Mesendoderm (in vitro differentiated cells): ENCODE measurements around the gene RING1.

ENCODE experiments used
- DNase-seq: peaks from one replicate; pipeline ENCODE4 v3.0.0; 2013
- H2AK5ac ChIP-seq: 2 replicates; pipeline ENCODE4 v1.6.1; 2013; ENCODE audit warnings: low read length, inconsistent platforms
- H2BK120ac ChIP-seq: 2 replicates; pipeline ENCODE4 v1.6.1; 2013; ENCODE audit warnings: low read depth, mild to moderate bottlenecking, low read length, moderate library complexity, mixed read lengths
- H2BK15ac ChIP-seq: replicated peaks from 2 replicates; pipeline ENCODE4 v1.6.1; 2013; ENCODE audit warnings: low read depth, mild to moderate bottlenecking, moderate library complexity
- H2BK5ac ChIP-seq: 2 replicates; pipeline ENCODE4 v1.6.1; 2013; ENCODE audit warnings: low read length, inconsistent platforms
- H3K18ac ChIP-seq: 2 replicates; pipeline ENCODE4 v1.6.1; 2013; ENCODE audit warnings: mild to moderate bottlenecking, low read length, mixed read lengths
- H3K23ac ChIP-seq: one replicate; pipeline ENCODE4 v1.6.1; 2013; ENCODE audit warnings: low read length
- H3K27ac ChIP-seq: 2 replicates; pipeline ENCODE4 v1.5.1; 2013; ENCODE audit warnings: low read depth, mild to moderate bottlenecking, inconsistent platforms, low read length, moderate library complexity
- H3K27me3 ChIP-seq: 2 replicates; pipeline ENCODE4 v1.6.1; 2013; ENCODE audit warnings: low read length, control low read depth, mild to moderate bottlenecking, inconsistent platforms; ENCODE audit not compliant: insufficient read depth, poor library complexity
- H3K36me3 ChIP-seq: 2 replicates; pipeline ENCODE4 v1.6.1; 2013; ENCODE audit warnings: low read length, inconsistent platforms; ENCODE audit not compliant: control insufficient read depth, insufficient read depth
- H3K4ac ChIP-seq: one replicate; pipeline ENCODE4 v1.6.1; 2013; ENCODE audit warnings: low read depth, mild to moderate bottlenecking, low read length, moderate library complexity
- H3K4me1 ChIP-seq: 2 replicates; pipeline ENCODE4 v1.6.1; 2013; ENCODE audit warnings: low read depth, low read length, inconsistent platforms; ENCODE audit not compliant: control insufficient read depth
- H3K4me2 ChIP-seq: 2 replicates; pipeline ENCODE4 v1.6.1; 2013; ENCODE audit warnings: low read length
- H3K4me3 ChIP-seq: 2 replicates; pipeline ENCODE4 v1.5.1; 2013; ENCODE audit warnings: mild to moderate bottlenecking, low read length
- H3K56ac ChIP-seq: one replicate; pipeline ENCODE4 v1.6.1; 2013; ENCODE audit warnings: low read length
- H3K79me1 ChIP-seq: 2 replicates; pipeline ENCODE4 v1.6.1; 2013; ENCODE audit warnings: low read length, inconsistent platforms
- H3K79me2 ChIP-seq: 2 replicates; pipeline ENCODE4 v1.6.1; 2013; ENCODE audit warnings: mild to moderate bottlenecking, low read length; ENCODE audit not compliant: control insufficient read depth, insufficient read depth
- H3K9ac ChIP-seq: 2 replicates; pipeline ENCODE4 v1.6.1; 2013; ENCODE audit warnings: low read length, inconsistent platforms
- H4K5ac ChIP-seq: one replicate; pipeline ENCODE4 v1.6.1; 2013; ENCODE audit warnings: low read length
- H4K8ac ChIP-seq: one replicate; pipeline ENCODE4 v1.6.1; 2013; ENCODE audit warnings: low read depth, mild to moderate bottlenecking, control low read depth, low read length, moderate library complexity
- WGBS: extraction: QIAGEN DNeasy Blood & Tissue Kit; methylation state at CpG from one replicate; pipeline ENCODE4 v1.1.7; 2013; ENCODE audit warnings: low lambda C conversion rate, missing lambda C conversion rate; ENCODE audit not compliant: insufficient coverage; ENCODE audit errors: extremely low coverage; 5-methylcytosine and 5-hydroxymethylcytosine counted together

The RING1 gene

GRCh38 chr6:33164176-33164575, 44.1 kb upstream of the RING1 start:
- H2AK5ac ChIP-seq = no peak overlapping the region
- no peak overlapping the region for H2BK15ac ChIP-seq
- H3K18ac ChIP-seq = no peak overlapping the region
- H3K36me3 ChIP-seq = no peaks in the 10 kb centered on the region
- no peak overlapping the region for H3K56ac ChIP-seq
- H2BK120ac ChIP-seq = no peak overlapping the region
- DNase-seq = no peak
- H3K4me2 ChIP-seq = no peak overlapping the region
- H3K4me3 ChIP-seq = no peak overlapping the region
- no peak overlapping the region for H3K4ac ChIP-seq
- H4K8ac ChIP-seq = no peak overlapping the region
- no peaks in the 10 kb centered on the region for H3K27me3 ChIP-seq
- no peaks in the 10 kb centered on the region for H3K4me1 ChIP-seq
- H3K79me1 ChIP-seq = no peaks in the 10 kb centered on the region
- H3K79me2 ChIP-seq = no peaks in the 10 kb centered on the region
- no peak overlapping the region for H3K27ac ChIP-seq
- H2BK5ac ChIP-seq = no peak overlapping the region
- WGBS = no CpG with 5 or more reads among the region's 10 CpGs
- H3K9ac ChIP-seq = no peak overlapping the region
- no peak overlapping the region for H4K5ac ChIP-seq
- no peak overlapping the region for H3K23ac ChIP-seq

GRCh38 chr6:33164665-33165373, 43.5 kb upstream of the RING1 start:
- Histone ChIP-seq H3K4me2 (no peak overlapping the region), H3K18ac (no peak overlapping the region), H4K8ac (no peak overlapping the region), H3K79me2 (no peaks in the 10 kb centered on the region), H2AK5ac (no peak overlapping the region), H3K79me1 (no peaks in the 10 kb centered on the region), H3K4me1 (no peaks in the 10 kb centered on the region), H3K56ac (no peak overlapping the region), H3K27me3 (no peaks in the 10 kb centered on the region), H3K4me3 (no peak overlapping the region), H3K4ac (no peak overlapping the region), H2BK120ac (no peak overlapping the region), H3K36me3 (no peaks in the 10 kb centered on the region), H3K23ac (no peak overlapping the region), H2BK5ac (no peak overlapping the region), H2BK15ac (no peak overlapping the region), H3K27ac (no peak overlapping the region), H4K5ac (no peak overlapping the region), H3K9ac (no peak overlapping the region)
- WGBS = no CpG with 5 or more reads among the region's 14 CpGs
- no peak for DNase-seq

- Histone ChIP-seq H3K56ac (no peak overlapping the region), H2BK15ac (no peak overlapping the region), H4K8ac (no peak overlapping the region), H3K4ac (no peak overlapping the region), H2BK120ac (no peak overlapping the region), H3K23ac (no peak overlapping the region), H3K9ac (no peak overlapping the region), H3K4me3 (no peak overlapping the region), H3K4me2 (no peak overlapping the region), H3K4me1 (no peaks in the 10 kb centered on the region), H2AK5ac (no peak overlapping the region), H4K5ac (no peak overlapping the region), H3K27ac (no peak overlapping the region), H3K27me3 (no peaks in the 10 kb centered on the region), H3K36me3 (no peaks in the 10 kb centered on the region), H3K18ac (no peak overlapping the region), H3K79me2 (no peaks in the 10 kb centered on the region), H2BK5ac (no peak overlapping the region), H3K79me1 (no peaks in the 10 kb centered on the region)
- no CpG with 5 or more reads among the region's 17 CpGs for WGBS
- no peak for DNase-seq
Observed at GRCh38 chr6:33165581-33166258, 42.6 kb upstream of the RING1 start.

- H3K79me2 ChIP-seq = no peaks in the 10 kb centered on the region
- H3K4me1 ChIP-seq = no peaks in the 10 kb centered on the region
- H3K4me2 ChIP-seq = no peak overlapping the region
- H3K36me3 ChIP-seq = no peaks in the 10 kb centered on the region
- no peak overlapping the region for H4K5ac ChIP-seq
- no peak overlapping the region for H2BK15ac ChIP-seq
- no peak overlapping the region for H4K8ac ChIP-seq
- no peak for DNase-seq
- H3K4ac ChIP-seq = no peak overlapping the region
- WGBS = no CpG with 5 or more reads among the region's 6 CpGs
- no peak overlapping the region for H3K27ac ChIP-seq
- no peak overlapping the region for H2BK5ac ChIP-seq
- H3K18ac ChIP-seq = no peak overlapping the region
- H3K9ac ChIP-seq = no peak overlapping the region
- no peaks in the 10 kb centered on the region for H3K27me3 ChIP-seq
- H2BK120ac ChIP-seq = no peak overlapping the region
- no peak overlapping the region for H3K56ac ChIP-seq
- no peak overlapping the region for H2AK5ac ChIP-seq
- no peak overlapping the region for H3K4me3 ChIP-seq
- H3K79me1 ChIP-seq = no peaks in the 10 kb centered on the region
- H3K23ac ChIP-seq = no peak overlapping the region
Observed at GRCh38 chr6:33166363-33166762, 41.9 kb upstream of the RING1 start.

GRCh38 chr6:33166811-33167210, 41.5 kb upstream of the RING1 start:
- H4K5ac ChIP-seq = no peak overlapping the region
- no CpG with 5 or more reads among the region's 7 CpGs for WGBS
- H3K56ac ChIP-seq = no peak overlapping the region
- no peak overlapping the region for H3K4ac ChIP-seq
- H2BK15ac ChIP-seq = no peak overlapping the region
- H2AK5ac ChIP-seq = no peak overlapping the region
- no peak overlapping the region for H3K4me3 ChIP-seq
- no peaks in the 10 kb centered on the region for H3K36me3 ChIP-seq
- no peaks in the 10 kb centered on the region for H3K79me1 ChIP-seq
- no peak overlapping the region for H3K23ac ChIP-seq
- no peaks in the 10 kb centered on the region for H3K4me1 ChIP-seq
- H3K79me2 ChIP-seq = no peaks in the 10 kb centered on the region
- DNase-seq = no peak
- H3K9ac ChIP-seq = no peak overlapping the region
- no peak overlapping the region for H3K27ac ChIP-seq
- no peak overlapping the region for H2BK5ac ChIP-seq
- H4K8ac ChIP-seq = no peak overlapping the region
- H2BK120ac ChIP-seq = no peak overlapping the region
- no peaks in the 10 kb centered on the region for H3K27me3 ChIP-seq
- no peak overlapping the region for H3K18ac ChIP-seq
- no peak overlapping the region for H3K4me2 ChIP-seq
